HFF-Myc (cell line): ENCODE data around the gene SLC37A1.

ENCODE experiments used
- DNase-seq: peaks from one replicate; pipeline ENCODE4 v3.0.0-alpha.2; 2011; ENCODE audit warnings: low read depth; ENCODE audit errors: extremely low read depth
- H3K4me3 ChIP-seq: replicated peaks from 2 replicates; pipeline ENCODE4 v1.5.1; 2011; ENCODE audit warnings: low read depth, mild to moderate bottlenecking, control low read depth, low read length
- TF ChIP-seq, protein P1 (sequence below): IDR thresholded peaks from 2 replicates; pipeline ENCODE4 v1.5.1; 2012; ENCODE audit warnings: mild to moderate bottlenecking, low read depth, low read length, control low read depth; ENCODE audit errors: missing control alignments

The SLC37A1 gene

DNA sequence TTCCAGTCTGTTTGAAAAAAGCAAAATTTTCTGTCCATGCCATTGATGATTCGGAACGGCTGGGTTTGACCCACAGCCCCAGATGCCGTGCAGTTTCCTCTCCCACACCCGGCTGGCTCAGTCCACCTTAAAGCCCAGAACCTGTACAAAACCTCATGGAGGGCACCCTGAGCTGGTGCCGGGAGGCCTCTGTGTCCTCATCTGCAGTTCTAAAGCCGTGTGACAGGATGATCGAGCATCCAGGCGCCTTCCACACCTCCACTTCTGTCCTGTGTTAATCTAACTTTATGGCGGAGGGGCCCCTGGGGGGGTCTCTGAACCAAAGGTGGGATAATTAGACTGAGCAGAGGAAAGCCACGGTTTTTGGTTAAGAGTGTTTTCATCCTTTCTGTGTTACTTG, 49.6 kb downstream of the SLC37A1 start:
- no peak overlapping the region for H3K4me3 ChIP-seq
- no peak for DNase-seq
- TF ChIP-seq, protein P1, sequence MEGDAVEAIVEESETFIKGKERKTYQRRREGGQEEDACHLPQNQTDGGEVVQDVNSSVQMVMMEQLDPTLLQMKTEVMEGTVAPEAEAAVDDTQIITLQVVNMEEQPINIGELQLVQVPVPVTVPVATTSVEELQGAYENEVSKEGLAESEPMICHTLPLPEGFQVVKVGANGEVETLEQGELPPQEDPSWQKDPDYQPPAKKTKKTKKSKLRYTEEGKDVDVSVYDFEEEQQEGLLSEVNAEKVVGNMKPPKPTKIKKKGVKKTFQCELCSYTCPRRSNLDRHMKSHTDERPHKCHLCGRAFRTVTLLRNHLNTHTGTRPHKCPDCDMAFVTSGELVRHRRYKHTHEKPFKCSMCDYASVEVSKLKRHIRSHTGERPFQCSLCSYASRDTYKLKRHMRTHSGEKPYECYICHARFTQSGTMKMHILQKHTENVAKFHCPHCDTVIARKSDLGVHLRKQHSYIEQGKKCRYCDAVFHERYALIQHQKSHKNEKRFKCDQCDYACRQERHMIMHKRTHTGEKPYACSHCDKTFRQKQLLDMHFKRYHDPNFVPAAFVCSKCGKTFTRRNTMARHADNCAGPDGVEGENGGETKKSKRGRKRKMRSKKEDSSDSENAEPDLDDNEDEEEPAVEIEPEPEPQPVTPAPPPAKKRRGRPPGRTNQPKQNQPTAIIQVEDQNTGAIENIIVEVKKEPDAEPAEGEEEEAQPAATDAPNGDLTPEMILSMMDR = no peak

DNA sequence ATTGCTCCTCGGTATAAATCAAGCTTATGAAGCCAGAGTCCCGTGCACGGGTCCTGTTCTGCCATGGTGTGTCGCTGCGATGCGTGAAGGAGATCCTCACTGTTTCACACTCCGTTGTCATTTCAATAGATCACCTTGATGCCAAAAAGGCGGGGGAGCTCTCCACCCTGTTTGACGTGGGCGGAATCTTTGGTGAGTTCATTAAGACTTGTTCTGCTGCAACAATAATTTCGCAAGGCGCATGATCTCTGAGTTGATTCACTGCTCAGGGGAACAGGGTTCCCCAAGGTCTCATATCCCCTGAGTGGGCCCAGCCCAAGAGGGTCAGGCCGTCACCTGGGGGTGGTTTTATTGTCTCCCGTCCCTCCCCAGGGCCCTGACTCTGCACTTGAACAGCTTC, 50.0 kb downstream of the SLC37A1 start:
- TF ChIP-seq, protein P1 = no peak
- H3K4me3 ChIP-seq = no peak overlapping the region
- no peak for DNase-seq

DNA sequence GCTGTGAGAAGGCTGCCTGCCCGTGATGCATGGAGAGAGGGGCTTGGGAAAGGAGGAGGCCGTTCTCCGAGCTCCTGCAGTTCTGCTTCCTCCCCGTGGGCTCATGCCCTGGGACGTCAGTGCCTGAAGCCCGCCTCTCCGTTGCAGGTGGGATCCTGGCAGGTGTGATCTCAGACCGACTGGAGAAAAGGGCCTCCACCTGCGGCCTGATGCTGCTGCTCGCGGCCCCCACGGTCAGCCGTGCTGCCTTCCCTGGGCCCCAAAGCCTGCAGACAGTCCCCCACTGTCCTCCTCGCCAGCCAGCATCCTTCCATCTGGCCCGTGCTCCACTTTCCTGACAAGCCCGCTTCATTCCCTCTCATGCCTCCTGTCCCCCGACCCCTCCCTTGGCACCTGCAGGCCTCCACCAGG, 50.9 kb downstream of the SLC37A1 start:
- DNase-seq = no peak
- no peak overlapping the region for H3K4me3 ChIP-seq
- TF ChIP-seq, protein P1 = no peak

DNA sequence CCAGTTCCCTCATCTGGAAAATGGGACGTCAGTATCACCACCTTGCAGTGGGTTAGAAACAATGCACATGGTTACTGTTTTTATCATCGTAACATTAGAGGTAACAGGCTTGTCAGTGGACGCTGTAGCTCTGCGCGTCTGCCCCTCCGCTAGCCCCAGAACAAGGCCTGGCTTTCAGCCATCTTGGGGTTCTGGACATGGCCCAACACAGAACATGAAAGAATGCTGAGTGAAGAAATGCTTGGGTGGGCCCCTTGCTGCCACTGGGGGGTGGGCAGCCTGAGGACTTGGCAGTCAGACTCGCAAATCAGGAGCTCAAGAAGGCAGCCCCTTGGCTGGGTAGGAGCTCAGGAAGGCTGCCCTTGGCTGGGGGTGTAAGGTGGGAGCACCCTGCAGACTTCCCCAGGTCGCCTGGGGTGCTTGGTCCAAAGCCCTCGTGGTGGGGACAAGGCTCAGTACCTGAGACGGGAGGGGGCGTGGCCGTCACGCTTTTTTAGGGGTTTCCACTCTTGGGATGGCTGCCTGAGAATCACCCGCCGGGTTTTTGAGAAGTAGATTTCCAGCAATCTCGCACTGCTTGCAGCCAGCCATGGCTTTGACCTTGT, 51.7 kb downstream of the SLC37A1 start:
- DNase-seq = no peak
- TF ChIP-seq, protein P1 = no peak
- no peak overlapping the region for H3K4me3 ChIP-seq

DNA sequence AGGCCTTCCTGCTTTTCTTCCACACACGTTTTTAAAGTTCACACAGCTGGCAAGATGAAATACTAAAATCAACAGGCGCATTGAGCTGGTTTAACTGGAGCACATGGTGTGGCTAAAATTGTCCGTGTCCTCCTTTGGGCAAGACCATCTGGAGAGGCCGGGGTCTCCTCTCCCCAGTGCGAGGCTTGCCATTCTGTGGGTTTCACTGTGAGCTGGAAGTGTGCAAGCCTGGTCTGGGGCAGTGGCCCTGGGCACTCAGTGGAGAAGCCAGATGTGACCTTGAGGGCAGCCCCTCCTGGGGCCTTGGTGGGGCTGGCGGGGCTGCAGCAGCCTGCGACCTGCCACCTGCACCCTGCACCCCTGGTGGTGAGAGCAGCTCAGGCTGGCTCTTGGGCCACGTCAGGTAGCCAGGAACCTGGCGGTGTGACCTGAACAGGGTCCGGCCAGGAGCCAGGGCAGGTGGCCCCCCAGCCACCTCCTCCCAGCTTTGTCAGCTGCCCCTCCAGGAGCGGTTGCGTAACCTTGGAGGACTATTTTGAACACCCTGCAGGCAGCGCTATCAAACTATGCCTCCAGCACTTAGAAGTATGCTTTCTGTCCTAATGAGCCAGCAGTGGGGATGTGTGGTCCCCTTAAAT, 52.4 kb downstream of the SLC37A1 start:
- no peak overlapping the region for H3K4me3 ChIP-seq
- DNase-seq = no peak
- TF ChIP-seq, protein P1 = no peak

DNA sequence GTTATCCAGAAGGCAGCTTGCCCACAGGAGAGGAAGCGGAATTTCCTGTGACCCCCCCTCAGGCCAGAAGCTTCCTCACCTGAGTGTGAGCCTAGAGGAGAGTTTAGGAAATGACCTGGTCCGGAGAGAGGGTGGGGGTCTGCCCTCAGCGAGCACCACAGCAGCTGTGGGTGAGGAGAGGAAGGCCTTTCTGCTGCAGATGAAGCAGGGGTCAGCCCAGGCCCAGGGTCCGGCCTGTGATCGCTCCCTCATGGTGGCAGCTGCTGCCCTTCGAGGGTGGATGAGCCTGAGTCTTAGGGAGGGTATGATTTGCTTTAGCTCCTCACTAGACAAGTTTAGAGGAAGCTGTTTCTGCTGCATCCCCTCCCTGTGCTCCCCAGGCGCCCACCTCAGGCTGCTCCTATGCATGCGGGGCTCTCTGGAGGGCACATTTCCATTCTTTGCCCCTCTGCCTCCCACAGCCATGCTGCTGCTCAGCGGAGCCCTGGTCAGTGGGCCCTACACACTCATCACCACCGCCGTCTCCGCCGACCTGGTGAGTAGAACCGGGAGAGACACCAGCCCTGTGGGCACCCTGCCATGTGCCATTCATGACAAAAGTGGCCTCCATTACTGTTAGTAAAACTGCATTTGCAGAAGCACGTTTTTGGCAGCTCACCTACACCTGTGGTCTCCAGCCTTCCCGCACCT, 53.0 kb downstream of the SLC37A1 start:
- H3K4me3 ChIP-seq = no peak overlapping the region
- no peak for DNase-seq
- TF ChIP-seq, protein P1 = no peak
